Measurements from ENCODE around the gene CPNE2. TPM values are rescaled to one million over a fixed set of nuclear protein-coding genes. Genes with fewer than 3 reads are reported as not detected.
A peak's percentile ranks its signal among the peaks of the same experiment; 100 is the strongest.
"Not testable (repeated sequence)": the region's sequence is repeated elsewhere in the genome, so short reads cannot be mapped to it uniquely, and the experiment has no call there.

CPNE2 gene
- total RNA-seq, 1 experiment from 2014 or later, result 43.0 TPM

DNA sequence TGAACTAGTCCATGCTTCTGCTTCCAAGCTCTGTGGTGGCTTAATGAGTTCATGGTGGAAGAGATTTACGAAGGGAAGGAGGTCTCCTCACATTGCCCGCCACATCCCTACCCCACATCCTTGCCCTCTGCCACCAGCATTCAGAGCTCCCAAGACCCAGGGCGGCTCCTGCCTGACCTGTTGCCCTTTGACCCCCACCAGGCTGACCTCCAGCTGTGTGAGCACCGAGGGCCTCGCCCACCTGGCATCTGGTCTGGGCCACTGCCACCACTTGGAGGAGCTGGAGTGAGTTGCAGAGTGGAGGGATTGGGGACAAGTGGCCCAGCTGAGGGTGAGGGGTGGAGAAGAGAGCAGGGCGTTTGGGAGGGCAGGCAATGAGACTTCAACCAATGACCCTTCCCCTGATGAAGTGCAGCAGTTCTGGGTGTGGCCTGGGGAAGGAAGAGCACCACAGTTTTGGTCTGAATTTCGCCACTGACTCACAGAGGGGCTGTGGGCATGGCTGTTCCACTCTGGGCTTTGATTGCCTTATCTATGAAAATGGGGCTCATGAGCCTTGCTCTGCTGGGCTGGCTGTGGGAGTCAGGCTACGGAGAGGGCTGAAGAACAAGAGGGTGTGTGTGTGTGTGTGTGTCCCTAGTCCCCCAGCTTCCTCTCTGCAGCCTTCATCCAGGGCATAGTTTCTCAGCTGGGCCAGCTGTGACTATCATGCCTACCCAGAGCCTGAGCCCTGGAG is 22.6 kb upstream of the CPNE2 start:
- no peak for DNase-seq (ENCODE audit: low spot score)

DNA sequence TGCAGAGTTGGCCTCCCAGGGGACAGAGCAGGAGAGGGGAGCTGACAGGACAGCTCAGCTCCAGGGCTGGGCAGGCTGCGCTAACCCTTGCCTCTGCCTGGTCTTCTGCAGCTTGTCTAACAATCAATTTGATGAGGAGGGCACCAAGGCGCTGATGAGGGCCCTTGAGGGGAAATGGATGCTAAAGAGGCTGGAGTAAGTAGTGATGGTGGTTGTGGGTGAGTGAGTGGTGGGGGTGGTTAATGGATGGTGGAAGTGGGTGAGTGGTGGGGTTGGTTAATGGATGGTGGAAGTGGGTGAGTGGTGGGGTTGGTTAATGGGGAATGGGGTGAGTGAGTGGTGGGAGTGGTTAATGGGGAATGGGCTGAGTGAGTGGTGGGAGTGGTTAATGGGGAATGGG is 22.0 kb upstream of the CPNE2 start:
- DNase-seq (ENCODE audit: low spot score), result no peak

DNA sequence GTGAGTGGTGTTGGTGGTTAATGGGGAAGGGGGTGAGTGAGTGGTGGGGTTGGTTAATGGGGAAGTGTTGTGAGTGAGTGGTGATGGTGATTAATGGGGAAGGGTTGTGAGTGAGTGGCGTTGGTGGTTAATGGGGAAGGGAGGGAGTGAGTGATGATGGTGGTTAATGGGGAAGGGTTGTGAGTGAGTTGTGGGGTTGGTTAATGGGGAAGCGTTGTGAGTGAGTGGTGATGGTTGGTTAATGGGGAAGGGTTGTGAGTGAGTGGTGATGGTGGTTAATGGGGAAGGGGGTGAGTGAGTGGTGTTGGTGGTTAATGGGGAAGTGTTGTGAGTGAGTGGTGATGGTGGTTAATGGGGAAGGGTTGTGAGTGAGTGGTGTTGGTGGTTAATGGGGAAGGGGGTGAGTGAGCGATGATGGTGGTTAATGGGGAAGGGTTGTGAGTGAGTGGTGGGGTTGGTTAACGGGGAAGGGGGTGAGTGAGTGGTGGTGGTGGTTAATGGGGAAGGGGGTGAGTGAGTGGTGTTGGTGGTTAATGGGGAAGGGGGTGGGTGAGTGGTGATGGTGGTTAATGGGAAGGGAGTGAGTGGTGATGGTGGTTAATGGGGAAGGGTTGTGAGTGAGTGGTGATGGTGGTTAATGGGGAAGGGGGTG is 21.2 kb upstream of the CPNE2 start:
- DNase-seq (ENCODE audit: low spot score), result not testable (repeated sequence)

DNA sequence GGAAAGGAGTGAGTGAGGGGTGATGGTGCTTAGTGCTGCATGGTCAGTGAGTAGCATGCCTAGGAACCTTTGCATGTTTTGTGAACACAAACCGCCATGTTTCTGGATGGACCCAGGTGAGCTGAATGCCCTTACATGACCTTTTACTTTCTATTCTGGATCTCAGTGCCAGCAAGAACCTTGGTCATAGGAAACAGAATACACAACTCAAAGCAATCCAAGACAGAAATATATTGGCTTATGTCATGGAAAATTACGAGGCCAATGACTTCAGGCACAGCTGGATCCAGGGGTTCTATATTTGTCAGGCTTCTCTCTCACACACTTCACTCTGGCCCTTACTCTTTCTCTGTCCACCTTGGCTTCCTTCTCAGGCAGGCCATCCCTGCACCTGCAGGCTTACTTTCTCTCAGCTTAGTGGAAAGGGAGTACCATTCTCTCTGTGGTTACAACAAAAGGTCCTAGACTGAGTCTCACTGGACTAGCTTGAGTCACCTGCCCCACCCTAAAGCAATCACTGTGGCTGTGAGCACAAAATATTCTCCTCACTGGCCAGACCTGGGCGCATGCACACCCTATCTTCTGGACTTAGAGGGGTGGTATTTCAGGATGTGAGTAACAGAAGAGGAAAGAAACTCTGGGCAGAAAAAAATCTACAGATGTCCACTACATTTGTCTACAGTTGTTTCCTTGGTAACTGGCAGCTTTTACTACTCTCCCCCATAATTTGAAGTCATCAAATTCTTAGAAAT is 20.4 kb upstream of the CPNE2 start:
- peak; percentile 61 for DNase-seq (ENCODE audit: low spot score)

DNA sequence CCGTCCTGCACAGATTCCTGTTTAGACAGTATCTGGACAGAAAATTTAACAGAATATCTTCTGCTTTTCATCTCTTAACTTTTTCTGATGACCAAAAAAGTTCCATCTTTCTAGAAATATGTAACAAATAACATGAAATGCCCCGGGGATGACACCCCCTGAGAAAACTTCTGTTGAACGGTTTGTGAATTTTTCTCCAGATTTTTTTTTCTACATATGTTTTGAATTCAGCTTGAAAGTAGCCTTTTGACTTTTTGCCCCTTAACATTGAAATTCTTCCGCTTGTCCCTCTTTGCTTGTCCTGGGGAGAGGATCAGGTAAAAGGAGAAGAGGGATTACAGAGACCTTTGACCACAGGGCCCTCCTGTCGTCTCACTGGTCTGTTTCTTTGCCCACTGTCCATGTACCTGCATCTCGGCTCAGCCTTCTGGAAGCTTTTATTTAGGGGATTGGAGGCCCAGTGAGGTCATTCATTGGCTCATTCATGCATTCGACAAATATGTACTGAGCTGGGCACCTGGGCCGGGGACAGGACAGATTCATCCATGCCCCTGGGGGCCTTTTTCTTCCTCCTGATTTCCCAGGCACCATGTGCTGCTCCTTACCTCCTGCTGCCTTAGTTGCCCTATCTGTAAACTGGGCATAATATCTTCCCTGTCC is 19.6 kb upstream of the CPNE2 start:
- DNase-seq (ENCODE audit: low spot score), result no peak

DNA sequence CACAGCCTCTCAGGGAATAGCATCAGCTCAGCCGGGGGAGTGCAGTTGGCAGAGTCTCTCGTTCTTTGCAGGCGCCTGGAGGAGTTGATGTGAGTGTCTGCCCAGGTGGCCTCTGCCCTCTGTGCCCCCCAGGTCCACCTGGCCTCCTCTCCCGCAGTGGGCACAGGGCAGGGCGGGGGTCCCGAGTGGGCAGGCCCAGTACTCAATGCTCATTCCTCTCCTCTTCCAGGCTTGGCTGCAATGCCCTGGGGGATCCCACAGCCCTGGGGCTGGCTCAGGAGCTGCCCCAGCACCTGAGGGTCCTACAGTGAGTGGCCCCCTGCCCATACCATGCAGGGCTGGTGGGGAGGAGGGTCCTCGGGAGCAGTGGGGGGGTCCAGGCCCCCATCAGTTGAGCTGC is 14.7 kb upstream of the CPNE2 start:
- no peak for DNase-seq (ENCODE audit: low spot score)

DNA sequence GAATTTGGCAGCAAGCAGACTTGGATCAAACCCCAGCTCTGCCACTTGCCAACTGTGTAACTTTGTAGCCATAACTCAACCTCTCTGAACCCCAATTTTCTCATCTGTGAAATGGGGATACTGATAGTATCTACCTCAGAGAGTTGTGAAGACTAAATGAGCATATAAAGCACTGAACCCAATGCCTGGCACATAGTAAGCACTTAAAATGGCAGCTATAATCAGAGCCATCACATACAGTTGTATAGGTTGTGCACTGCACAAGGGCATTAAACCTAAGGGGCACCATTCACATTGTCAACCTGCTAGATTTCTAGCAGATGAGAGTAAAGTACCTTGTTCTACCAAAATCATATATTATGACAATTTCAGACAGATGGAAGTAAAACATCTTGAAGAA is 10.6 kb upstream of the CPNE2 start:
- DNase-seq (ENCODE audit: low spot score), result no peak

DNA sequence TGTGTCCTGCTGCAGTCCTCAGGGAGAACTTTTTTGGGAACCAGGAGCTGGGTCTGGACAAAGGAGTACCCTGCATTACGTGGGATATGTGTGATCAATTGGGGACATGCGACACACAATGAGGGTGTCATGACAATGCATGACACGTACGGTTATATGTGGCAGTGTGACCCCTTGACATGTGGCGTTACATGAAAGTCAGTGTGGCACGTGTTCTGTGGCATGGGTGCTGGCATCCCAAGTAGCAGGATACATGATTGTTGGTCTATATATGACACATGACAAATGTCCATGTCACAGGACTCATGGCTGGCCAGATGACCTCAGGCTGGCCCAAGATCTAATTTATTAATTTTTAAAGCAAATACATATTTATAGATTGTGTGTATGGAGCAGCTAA is 9.7 kb upstream of the CPNE2 start:
- DNase-seq (ENCODE audit: low spot score), result no peak

DNA sequence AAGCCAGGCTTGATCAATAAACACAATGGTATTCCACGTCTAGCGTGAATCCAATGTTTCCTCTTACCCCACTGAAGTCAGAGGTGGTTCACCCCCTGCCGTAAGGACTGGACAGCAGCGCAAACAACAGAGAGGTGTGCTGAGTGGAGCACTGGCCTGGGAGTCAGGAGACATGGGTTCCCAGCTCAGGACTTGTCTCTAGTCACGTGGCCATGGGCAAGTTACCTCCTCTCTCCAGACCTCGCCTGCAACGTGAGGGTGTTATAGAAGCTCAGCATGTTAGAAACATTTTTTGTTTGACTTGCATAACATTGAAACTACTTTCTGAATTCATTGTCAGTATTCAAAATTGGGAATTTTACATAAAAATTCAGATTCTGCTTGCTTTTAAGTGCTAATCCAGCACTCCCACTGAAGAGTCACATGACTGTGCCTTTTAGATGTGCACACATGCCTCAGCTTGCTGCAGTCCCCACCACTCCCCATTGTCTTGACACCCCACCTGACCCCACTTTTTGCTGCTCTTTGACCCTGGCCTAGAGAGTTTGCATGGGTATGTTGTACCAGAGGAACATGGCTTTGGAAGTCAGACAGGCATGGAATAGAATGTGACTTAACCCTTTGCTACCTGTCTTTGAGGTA is 8.8 kb upstream of the CPNE2 start:
- DNase-seq (ENCODE audit: low spot score), result no peak

DNA sequence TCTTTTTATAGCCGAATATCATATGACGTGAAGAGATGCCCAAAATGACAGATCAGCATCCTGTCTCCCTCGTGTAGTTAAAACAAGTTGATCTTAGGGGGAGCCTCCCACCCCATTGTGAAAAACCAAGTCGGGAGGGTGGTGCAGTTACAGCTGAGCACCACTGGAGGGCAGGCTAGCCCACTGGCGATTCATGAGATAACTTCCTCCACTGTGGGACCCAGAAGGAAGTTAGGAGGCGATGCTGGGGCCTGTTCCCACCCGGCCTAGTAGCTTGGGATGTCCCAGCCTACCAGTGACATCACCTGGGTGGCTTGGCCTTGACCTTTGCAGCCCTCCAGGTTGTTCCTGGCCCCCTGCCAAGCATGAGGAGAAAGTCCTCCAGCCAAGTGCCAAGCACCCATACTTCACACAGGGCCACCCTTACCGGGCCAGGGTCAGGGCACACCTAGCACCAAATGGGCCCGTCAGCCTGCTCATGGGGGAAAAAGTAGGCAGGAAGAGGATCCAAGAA is 8.1 kb upstream of the CPNE2 start:
- peak; percentile 54 for DNase-seq (ENCODE audit: low spot score)

DNA sequence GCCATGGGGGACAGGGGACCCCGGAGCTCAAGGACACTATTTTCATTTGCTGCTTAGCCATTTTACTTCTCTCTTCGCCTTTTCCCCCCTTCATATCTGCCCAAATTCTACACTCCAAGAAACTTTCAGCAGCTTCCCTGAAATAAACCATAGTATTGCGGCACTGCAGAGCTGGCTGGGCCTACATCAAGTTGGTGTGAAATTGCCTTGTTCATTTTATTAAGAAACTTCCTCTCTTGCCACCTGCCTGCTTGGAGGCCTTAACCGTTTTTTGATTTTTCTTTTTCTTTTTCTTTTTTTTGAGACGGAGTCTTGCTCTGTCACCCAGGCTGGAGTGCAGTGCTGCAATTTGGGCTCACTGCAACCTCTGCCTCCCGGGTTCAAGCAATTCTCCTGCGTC is 7.4 kb upstream of the CPNE2 start:
- DNase-seq (ENCODE audit: low spot score), result no peak

DNA sequence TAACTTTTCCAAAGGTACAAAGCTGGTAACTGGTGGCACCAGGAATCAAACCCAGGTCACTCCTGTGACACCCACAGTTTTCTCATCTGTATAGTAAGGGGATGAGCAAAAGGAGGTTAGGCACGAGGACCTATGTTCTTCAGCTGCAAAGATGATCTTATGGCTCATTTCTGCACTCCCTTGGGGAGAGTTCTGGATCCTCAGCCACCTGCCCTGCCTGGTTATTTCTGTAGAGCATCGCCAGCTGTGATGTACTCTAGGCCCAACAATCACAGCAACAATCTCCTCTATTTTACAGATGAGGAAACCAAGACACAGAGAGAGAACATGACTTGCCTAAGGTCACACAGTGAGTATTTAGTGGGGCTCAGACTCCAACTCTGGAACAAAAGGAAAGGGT is 5.4 kb upstream of the CPNE2 start:
- DNase-seq (ENCODE audit: low spot score), result no peak

DNA sequence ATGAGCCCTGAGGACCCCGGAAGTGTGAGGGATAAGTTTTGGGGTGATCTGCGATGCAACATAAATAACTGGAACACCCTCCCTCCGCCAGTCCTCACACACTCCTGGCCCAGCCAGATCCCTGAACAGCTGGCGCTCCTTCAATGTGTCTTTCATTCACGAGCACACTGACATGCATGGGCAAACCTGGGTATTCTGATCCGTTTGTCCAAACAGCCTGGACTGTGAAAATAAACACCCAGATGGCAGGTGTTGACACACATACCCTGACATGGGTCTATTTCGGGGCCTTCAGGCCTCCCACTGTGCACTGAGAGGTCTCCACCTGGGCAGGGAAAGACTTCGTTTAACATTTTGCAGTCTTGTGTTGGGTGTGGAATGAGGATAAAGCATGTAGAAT is 3.0 kb upstream of the CPNE2 start:
- DNase-seq (ENCODE audit: low spot score), result no peak

DNA sequence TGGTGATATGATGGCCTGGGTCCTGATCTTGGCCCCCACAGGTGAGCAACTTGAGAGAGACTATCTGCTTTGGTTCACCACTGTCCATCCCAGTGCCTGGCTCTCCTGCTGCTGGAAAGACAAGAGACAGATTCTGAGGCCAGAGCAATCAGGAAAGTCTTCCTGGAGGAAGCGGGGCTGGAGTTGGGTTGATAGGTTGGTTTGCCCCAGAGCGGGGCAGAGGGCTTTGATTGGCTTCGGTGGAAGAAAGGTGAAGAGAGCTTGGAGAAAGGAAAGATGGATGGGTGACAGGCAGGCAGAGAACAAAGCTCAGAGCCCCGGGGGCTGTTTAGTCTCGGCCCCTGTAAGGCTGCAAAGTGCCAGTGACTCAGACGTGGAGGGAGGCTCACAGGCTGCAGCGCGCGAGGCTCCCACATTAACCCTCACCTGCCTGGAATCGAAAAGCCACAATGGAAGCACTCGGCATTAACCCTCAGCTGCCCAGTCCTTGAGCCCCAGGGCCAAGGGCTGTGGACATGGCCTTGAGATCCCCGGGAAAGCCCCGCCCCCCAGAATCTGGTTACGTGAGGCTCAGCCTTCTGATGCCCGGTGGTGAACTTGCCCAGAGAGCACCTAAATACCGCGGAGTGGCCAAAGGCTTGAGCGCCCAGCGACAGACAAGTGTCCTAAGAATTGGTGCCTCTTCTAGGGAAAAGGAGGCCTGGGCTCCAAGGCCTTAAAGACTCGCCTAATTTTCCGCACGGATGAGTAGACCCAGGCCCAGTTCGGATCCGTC is 996 bp upstream of the CPNE2 start:
- DNase-seq (ENCODE audit: low spot score), result peak; percentile 79

DNA sequence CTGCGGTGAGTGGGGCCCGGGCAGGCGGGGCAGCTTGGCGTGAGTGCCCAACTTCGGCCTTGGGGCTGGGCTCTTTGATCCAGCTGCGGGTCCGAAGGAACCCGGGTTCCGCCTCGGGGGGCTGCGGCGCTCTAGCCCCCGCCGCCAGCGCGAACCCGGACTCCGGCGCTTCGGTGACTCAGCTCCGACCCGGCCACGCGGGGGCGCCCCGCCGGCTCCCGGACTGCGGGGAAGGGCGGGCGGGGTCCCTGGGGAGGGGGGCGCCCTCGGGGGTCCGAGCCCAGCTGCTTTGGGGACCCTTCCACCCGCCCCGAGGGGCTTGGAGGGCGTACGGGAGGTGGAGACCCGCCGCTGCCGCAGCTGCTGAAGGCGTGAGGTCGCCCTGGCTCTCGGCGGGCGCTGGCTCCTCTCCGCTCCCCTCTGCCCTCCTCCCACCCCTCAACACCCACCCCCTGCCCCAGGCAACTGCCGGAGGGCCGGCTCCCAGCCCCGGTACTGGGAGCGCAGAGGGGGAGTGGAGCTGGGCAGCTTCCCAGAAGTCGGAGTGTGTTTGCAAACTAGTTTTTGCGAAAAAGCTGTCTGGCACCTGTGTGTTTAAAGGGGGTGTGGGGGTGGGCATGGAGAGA is 516 bp downstream of the CPNE2 start:
- no peak for DNase-seq (ENCODE audit: low spot score)

DNA sequence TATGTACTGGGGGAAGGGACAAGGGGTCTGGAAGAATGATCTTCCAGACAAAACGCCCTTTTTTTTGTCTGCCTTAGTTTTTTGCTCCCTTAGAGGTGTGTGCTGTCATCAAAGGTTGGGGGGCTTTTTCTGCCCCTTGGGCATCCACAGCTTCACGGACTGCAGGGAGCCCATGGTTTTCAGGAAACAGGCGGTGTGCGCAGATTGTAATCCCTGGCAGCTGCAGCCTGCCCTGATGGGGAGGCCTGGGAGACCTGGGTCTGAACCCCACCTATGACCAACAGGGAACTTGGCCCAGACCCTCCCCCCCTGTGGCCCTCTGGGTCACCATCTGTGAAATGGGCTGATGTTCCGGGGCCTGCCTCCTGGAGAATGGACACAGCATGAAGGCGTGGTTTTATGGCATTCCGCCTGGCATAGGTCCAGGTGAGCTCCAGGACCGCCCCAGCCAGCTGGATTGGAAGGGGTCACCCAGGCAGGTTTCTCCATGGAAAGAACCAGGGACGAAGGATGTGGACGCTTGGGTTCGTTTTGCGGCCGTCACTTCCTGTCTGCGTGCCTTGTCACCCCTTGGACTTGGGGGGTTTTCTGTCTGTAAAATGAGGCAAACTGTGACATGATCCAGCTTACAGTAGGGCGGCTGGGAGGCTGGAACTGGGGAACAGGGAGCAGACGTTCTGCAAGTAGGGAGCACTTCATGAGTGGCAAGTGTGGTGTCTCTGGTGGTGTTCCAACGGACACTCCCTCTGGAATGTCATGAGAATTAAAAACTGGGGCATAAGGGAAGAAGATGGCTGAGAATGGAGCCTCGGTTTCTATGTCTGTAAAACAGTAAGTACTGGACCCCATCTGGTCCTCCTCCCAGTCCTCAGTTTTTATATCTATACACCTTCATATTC is 1.5 kb downstream of the CPNE2 start:
- no peak for DNase-seq (ENCODE audit: low spot score)

DNA sequence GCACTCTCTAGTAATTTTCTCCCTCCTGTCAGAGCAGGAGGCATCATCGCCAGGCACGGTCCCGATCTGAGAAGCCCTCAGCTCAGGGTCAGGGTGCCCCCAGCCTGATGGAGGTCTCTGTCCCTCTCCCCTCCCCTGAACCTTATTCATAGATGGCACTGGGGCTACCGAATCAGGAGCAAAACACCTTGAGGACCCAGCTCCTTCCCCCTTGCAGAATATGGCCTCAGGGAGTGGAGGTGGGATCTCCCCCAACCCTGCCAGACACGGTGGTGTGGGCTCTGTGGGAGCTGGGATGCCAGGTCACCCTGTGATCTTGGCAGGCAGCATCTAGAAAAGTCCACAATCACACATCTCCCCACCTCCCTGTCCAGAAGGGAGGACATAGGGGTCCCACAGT is 2.5 kb downstream of the CPNE2 start:
- no peak for DNase-seq (ENCODE audit: low spot score)

DNA sequence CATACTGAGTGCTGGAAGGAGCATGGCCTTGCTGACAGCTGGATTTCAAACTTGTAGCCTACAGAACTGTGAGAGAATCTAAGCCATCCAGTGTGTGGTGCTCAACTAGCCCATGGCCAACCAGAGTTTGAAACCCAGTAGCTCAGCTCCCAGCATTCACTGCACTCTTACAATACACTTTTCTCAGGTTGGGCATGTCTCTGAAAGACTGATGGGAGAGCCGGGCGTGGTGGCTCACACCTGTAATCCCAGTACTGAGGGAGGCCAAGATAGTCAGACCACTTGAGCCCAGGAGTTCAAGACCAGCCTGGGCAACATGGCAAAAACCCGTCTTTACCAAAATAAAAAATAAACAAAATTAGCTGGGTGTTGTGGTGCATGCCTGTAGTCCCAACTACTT is 3.8 kb downstream of the CPNE2 start:
- no peak for DNase-seq (ENCODE audit: low spot score)

DNA sequence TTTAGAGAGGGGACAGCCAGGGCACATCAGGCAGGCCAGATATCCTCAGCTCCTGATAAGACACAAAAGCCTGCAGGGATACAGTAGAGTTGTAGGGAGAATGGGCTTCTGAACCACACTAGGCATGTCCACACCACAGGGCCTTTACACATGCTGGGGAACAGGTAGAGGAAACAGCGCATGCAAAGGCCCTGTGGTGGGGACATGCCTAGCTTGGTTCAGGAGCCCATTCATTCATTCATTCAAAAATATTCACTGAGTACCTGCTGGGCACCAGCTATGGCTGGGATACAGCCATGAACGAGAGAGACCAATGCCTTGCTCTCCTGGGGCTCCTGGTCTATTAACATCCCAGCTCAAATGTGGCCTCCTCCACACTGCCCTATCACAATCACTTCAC is 4.4 kb downstream of the CPNE2 start:
- DNase-seq (ENCODE audit: low spot score), result no peak
